Activated CD4-positive, CD25-positive, alpha-beta regulatory T cell treated with anti-CD3 and anti-CD28 coated beads, Interleukin-2, amount 50 U/mL, for 72 hours (primary cell): ENCODE results near the gene PRKG1.
"Not testable (repeated sequence)": the region's sequence is repeated elsewhere in the genome, so short reads cannot be mapped to it uniquely, and the experiment has no call there.

Experiments used
- DNase-seq: peaks from one replicate; pipeline ENCODE4 v3.0.0; 2021

The PRKG1 gene

GRCh38 chr10:51281387-51281786 lies 207.1 kb downstream of the PRKG1 start:
- not testable (repeated sequence) for DNase-seq

- no peak for DNase-seq
Observed at GRCh38 chr10:51285601-51286000, 211.3 kb downstream of the PRKG1 start.

DNA sequence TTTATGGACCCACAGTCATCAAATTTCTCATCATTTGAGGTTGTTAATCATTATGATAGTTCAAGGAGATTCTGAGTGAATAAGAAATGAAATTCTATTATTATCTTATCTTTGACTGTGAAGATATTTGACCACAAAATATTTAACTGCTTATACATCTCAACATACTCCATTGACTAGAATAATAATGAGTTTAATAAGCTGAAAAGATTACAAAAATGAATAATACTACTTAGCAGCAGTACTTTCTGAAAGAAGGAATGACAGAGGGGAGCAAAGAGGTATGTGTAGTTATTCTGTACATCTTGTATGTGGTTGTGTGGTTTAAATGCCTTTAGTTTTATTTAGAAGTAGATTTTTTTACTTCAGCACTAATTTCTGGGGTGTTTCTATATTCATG lies 214.2 kb downstream of the PRKG1 start:
- DNase-seq = no peak

GRCh38 chr10:51289519-51289918 lies 215.2 kb downstream of the PRKG1 start:
- DNase-seq = no peak

DNA sequence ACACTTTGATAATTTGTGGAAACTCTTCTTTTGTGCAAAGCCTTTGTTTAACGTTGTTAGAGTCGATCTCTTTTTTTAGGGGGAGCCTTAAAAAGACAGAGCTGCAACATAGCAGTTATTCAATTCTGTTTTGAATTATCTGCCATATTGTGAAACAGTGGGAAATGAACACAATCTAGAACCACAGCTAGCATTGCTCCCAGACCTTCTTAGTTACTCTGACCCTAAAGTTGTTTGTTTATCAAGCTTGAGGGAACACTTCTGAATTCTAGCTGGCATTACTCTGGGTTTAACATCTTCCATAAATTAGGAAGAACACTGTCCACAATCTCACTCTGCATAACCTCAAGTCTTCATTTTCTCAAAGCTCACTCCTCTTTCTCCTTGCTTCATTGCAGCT lies 217.7 kb downstream of the PRKG1 start:
- no peak for DNase-seq

DNA sequence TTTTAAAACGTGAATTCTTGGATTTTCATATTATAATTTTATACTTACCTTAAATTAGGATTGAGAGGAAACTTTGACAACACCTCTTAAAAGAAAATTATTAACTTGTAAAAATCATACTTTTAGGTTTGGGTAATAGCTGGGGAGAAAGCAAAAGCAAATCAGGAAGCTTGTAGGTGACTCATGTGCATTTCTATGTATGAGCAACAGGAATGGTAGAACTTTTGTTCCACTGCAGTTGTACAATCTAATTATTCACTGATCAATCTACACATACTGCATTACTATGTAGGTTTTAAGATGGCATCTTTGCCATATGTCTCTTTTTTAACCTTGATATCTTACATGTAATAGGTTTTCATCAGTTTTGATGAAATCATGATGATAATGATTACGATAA lies 223.2 kb downstream of the PRKG1 start:
- no peak for DNase-seq

GRCh38 chr10:51300617-51301304 lies 226.5 kb downstream of the PRKG1 start:
- DNase-seq = no peak

DNA sequence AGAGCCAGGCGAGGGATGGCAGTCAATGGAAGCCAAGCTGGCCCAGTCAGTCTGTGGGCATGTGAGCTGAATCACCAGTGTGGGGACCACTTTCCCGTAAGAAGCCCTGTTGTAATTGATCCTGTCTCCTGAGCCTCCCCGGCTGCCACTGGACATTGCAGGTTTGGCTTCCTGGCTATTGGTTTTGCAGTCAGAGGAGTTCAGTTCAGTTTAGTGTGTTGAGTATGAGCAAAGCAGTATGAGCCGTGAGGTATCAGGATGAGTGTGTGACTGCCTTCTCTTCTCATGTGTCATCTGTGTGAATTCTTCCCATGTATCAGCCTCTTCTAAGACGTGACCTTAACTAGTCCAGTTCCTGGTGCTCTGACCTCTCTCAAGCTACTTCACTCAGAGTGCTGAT lies 227.4 kb downstream of the PRKG1 start:
- DNase-seq = no peak

DNA sequence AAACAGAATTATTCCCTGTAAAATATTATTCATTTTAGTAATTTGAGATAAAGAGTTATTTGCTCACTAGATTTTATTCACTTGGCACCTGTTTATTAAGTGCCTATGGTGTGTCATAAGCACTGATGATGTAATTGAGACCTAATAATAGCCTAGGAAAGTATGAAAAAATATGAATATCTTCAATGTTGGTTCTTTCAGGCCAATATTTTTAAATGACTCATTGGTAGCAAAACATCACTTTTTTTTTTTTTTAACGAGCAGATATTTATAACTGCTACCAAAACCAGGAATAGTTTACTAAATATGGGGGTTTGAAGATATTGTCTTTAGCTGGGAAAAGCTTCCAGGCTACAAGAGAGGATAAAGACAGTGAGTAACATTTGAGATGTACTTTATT lies 228.0 kb downstream of the PRKG1 start:
- no peak for DNase-seq

DNA sequence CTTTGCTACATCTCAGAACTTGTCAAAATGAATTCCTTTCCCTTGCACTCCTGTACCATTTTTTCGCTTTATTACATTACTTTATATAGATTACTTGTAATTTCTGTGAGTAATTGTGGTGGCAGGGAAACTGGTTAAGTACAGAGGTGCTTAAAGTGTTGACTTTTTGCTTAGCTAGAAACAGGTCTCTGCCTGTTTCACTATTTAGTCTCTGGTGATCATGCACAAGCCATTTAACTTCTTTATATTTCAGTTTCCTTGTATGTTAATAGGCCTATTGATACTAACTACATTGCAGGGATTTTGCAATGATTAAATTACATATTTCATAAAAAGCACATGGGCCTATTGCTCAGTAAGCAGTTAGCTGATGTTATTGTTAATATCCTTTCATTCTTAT lies 233.8 kb downstream of the PRKG1 start:
- DNase-seq = no peak

DNA sequence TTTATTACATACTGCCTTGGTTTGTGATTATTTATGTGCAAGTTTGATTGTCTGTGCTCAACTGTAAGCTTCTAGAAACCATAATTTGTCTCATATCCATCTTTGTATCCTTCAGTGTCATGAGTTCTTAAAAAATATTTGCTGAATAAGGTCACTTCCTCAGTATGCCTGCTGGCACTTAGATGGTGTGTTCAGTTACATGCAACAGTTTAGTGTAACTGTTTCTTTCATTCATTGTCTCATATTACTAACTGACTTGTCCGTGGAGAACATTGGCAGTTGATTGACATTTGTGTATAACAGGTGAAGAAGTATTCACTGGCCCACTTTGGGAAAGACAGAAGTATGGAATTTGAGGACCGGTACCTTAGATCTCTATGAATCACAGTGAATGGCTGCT lies 236.9 kb downstream of the PRKG1 start:
- no peak for DNase-seq

DNA sequence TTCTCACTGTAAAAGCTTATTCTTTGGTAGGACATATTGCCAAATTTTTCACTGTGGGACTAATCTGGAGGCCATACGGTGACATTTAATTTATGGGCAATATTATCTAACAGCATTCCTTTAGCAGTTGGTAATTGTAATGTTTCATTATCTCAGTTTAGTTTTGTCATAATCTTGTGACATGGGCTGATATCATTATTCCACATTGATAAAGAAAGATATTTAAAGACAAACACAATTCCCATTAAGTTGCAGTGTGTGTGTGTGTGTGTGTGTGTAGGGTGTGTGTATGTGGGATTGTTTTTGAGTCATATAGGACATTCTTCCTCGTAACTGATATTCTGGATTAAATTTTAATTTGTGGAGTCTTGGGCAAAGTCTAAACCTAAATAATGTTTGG lies 238.5 kb downstream of the PRKG1 start:
- no peak for DNase-seq

DNA sequence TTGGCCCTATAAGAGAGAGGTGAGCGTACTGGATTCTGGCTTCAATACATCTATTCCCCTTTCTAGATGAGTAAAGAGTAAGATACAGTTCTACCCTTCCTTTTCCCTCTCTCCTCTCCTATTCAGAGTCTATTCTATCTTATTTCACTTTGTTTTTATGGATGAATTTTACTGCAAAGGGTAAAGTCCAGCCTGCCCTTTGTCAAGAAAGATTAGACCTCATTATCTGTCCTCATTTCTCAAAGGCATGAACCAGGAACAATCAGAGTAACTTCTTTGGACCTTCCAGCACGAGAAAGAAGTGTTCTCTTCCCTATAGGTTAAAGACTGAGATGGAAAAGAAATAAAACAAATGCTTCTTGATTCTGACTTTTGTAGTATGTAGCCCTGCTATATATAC lies 239.0 kb downstream of the PRKG1 start:
- DNase-seq = no peak

DNA sequence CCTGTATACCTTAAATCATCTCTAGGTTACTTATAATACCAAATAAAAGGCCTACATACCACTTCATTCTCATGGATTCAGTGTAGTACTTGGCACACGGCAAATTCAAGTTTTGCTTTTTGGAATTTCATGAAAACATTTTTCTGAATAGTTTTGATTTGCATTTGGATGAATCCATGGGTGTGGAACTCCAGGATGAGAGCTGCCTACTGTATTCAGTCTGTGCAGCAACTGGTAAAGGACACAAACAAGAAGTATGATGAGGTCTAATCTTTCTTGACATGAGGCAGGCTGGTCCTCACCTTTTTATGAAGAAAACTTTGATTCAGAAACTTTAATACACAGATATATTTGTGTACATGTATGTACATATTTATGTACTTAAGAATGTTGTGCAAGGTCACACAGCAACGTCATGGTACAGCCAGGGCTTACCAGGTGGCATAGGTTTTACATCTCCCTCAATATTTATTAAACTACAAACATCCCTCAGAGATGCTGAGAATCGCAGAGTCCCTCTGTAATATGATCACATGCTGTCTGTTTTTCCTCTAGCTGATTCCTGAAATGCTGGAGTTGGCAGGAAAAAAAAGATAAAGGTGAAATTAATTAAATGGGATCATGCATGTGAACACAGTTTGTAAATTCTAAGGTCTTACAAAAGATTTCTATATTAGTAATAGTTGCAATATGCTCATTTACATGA lies 239.6 kb downstream of the PRKG1 start:
- DNase-seq = no peak

- DNase-seq = no peak
Observed at GRCh38 chr10:51314481-51314880, 240.2 kb downstream of the PRKG1 start.

- DNase-seq = no peak
Observed at GRCh38 chr10:51318399-51319172, 244.3 kb downstream of the PRKG1 start.

DNA sequence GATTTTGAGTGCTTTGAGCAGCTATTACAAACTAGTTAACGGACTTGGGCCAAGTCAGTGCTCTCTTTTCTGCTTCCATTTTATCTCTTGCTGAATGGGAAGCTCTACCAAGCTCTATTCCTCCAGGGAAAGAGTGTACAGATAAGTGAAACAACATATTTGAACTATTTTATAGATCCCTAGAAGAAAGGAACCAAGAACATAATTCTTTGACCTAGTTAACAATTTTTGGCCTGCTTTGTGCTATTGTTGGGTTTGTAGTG lies 244.8 kb downstream of the PRKG1 start:
- DNase-seq = no peak

GRCh38 chr10:51321300-51321699 lies 247.0 kb downstream of the PRKG1 start:
- no peak for DNase-seq

DNA sequence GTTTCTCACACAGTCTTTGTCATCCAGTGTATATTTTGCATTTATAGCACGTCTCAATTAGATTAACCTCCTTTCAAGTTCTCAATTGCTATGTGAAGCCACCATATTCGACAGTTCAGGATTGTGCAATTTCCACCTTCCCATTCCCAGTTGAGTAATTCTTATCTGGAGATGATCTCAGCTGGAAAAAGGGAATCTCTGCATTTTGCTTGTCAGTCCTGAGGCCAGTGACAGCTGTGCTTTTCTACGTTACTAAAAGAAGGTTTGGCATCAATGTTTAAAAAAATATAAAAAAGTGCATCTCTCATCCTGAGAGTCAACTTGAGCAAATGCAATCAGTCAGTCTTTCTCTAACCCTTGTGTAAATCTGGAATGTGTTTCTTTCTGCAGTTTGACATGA lies 247.7 kb downstream of the PRKG1 start:
- DNase-seq = no peak

DNA sequence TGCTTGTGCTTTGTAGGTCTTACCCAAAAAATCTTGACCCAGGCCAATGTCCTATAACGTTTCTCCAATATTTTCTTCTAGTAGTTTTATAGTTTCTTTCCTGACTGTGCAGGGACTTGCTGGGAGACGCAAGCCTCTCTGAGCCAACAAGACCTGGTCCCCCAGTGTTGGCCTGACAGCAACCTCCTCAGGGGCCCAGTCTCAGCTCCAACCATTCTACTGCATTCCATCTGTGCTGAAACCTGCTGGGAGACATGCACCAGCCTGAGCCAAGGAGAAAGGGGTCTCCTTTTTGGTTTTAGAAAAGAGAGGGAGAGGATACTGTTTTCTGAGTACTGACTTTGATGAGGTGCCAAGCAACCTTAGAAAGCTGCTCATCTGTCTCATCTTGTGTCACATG lies 251.4 kb downstream of the PRKG1 start:
- DNase-seq = no peak

- no peak for DNase-seq
Observed at GRCh38 chr10:51326174-51326573, 251.9 kb downstream of the PRKG1 start.

GRCh38 chr10:51327432-51327831 lies 253.1 kb downstream of the PRKG1 start:
- DNase-seq = no peak

GRCh38 chr10:51340366-51340765 lies 266.1 kb downstream of the PRKG1 start:
- no peak for DNase-seq

DNA sequence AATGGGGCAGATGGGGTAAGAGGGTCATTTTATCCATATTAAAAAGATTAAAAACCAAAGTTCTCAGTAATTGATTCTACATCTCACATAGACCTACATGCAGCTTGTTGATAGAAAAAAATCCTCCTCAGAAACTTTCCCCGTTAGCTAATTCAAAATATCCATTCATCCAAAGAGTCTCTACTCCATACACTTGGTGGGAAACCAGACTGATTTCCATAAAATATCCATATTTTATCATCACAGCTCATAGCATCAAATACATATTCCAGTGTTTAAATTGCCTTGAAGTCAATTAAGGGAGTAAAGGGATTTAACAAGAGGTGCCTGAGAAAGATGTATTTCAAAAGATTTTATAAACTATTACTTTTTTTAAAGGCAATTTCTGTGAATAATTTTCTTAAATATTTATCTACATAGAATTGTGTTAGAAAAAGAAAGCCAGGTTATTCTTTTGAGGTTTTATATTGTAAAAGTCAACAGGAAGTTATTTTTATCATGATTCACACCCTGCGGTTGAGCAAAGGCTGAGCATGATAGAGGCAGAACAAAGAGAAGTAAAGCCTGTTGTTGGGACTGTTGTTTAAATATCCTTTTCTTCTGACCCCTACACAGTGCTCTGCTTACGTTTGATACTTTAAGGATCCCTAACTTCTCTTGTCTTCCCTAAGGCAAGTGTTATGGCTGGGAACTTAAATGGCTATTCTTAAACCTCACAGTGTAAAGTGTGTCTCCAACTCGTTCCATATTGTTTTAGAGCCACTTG lies 266.7 kb downstream of the PRKG1 start:
- no peak for DNase-seq
